Prostate gland (tissue), 2 donors: ENCODE data around the gene CHEK1. TPM values are rescaled to one million over a fixed set of nuclear protein-coding genes. Genes with fewer than 3 reads are reported as not detected.
A peak's percentile ranks its signal among the peaks of the same experiment; 100 is the strongest.

Experiments
- DNase-seq: peaks from one replicate; pipeline ENCODE4 v3.0.0-alpha.2; 2019; ENCODE audit warnings: low spot score
- H3K27ac ChIP-seq, 2 donors: fragments of 200-600 bp; sonication (generic); 2 replicates each; pipeline ENCODE4 v1.5.1; 2017 to 2019
- H3K27me3 ChIP-seq: fragments of 200-600 bp; sonication (generic); replicated peaks from 2 replicates; pipeline ENCODE4 v1.5.1; 2019; ENCODE audit not compliant: insufficient read depth
- H3K36me3 ChIP-seq, 2 donors: fragments of 200-600 bp; sonication (generic); 1 replicate in 1 of 2; 2 replicates in 1 of 2; pipeline versions ENCODE4 v1.5.1 to v1.8.1; 2017 to 2019
- H3K4me1 ChIP-seq: fragments of 200-600 bp; sonication (generic); replicated peaks from 2 replicates; pipeline ENCODE4 v1.5.1; 2019
- H3K4me3 ChIP-seq, 2 donors: fragments of 200-600 bp; sonication (generic); 2 replicates each; pipeline ENCODE4 v1.5.1; 2017 to 2019
- H3K9me3 ChIP-seq: fragments of 200-600 bp; sonication (generic); 2 replicates; pipeline ENCODE4 v1.5.1; 2017
- POLR2A ChIP-seq: fragments of 450-650 bp; IDR thresholded peaks from one replicate; pipeline ENCODE4 v1.6.1; 2016; ENCODE audit warnings: antibody characterized with exemption, mild to moderate bottlenecking
- POLR2AphosphoS5 ChIP-seq: sonication (generic); formaldehyde crosslinking; IDR thresholded peaks from one replicate; pipeline ENCODE4 v1.6.1; 2017; ENCODE audit warnings: antibody characterized with exemption
- WGBS: methylation state at CpG from one replicate; pipeline ENCODE4 v1.1.5; 2018; 5-methylcytosine and 5-hydroxymethylcytosine counted together
- intact Hi-C: fragments of 100-400 bp; cut with DNase I; formaldehyde crosslinking; loops from one replicate; pipeline ENCODE4 v1.14.2; 2022
- total RNA-seq, 2 donors: library from RNA; depleted of rRNA; stranded (reverse); fragments of >200 nt; gene quantifications; one replicate each; pipeline ENCODE4 v1.1.0, GENCODE V29; 2016
- TF ChIP-seq, protein P1 (sequence below), 4 experiments: fragments of 200-600 bp in 2 of 4; fragments of 450-650 bp in 2 of 4; sonication (generic) in 2 of 4; IDR thresholded peaks; 1 replicate in 3 of 4; 2 replicates in 1 of 4; pipeline ENCODE4 v1.5.1; 2016 to 2019; ENCODE audit warnings: antibody characterized with exemption in 4 of 4, mild to moderate bottlenecking in 2 of 4, moderate library complexity in 2 of 4

CHEK1 gene
- total RNA-seq, 2 donors from 2014 or later, result 3.2 to 20.3 TPM

DNA sequence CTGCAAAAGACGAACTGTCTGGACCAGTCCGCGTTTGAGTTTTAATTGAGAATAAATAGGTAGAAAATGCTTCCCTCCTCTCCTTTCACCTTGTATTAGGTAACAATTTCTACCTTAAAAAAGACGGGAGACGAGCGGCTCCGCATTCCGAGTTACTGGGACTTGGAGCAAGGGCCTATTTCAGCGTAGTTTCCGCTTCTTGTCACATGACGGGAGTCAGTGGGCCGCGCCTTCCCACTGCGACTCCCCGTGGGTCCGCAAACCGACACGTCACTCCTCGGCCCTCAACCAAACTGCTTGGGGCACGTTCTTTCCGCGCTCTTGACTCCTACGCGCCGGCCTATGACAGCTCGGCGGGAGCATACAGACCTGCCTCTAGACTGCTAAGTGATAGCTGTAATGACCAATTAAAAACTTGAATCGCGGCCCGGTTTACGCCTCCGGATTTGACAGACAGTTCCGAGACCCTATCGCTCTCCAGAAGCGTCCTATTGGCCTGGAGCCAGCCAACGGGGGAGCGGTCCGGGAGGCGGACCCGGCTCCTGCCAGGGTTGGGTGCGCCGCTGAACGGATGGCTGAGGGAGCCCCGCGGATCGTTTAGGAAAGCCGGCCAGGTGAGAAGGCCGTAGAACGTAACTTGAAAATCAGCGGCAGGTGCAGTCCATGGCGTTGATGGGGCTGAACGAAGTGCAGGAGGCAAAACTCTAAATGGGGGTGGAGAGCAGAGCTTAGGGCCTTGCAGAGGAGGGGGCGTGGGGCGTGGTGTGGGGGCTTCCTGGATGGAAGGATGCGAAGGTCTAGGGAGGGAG is 32.5 kb upstream of the CHEK1 start, which contains the start of gene STT3A:
TSS of gene STT3A (plus strand) at position 548 of the 809 bp plus-strand sequence. CDS start 3,064 bp downstream, outside the sequence.
- DNase-seq, result peak; percentile 100
- H3K4me3 ChIP-seq, result peak within 1 kb of the TSS; percentile 77 to 82
- intact Hi-C loops, result loop anchor here (1.0 to 5.0 kb wide), 3 partner anchors 33 to 480 kb away; partner anchors contain the start of genes CHEK1, HYLS1 and TMEM218
- H3K9me3 ChIP-seq, result no peaks in the 10 kb centered on the region
- no peaks in the 10 kb centered on the region for H3K27me3 ChIP-seq
- no peaks in the 10 kb centered on the region for H3K36me3 ChIP-seq
- TF ChIP-seq, protein P1, sequence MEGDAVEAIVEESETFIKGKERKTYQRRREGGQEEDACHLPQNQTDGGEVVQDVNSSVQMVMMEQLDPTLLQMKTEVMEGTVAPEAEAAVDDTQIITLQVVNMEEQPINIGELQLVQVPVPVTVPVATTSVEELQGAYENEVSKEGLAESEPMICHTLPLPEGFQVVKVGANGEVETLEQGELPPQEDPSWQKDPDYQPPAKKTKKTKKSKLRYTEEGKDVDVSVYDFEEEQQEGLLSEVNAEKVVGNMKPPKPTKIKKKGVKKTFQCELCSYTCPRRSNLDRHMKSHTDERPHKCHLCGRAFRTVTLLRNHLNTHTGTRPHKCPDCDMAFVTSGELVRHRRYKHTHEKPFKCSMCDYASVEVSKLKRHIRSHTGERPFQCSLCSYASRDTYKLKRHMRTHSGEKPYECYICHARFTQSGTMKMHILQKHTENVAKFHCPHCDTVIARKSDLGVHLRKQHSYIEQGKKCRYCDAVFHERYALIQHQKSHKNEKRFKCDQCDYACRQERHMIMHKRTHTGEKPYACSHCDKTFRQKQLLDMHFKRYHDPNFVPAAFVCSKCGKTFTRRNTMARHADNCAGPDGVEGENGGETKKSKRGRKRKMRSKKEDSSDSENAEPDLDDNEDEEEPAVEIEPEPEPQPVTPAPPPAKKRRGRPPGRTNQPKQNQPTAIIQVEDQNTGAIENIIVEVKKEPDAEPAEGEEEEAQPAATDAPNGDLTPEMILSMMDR (IDR thresholded peaks at IDR 0.05), result no peak
- TF ChIP-seq POLR2A, result peak; percentile 96
- TF ChIP-seq POLR2AphosphoS5, result peak; percentile 98
- WGBS, result 0% methylated on average over 44 of the region's 55 CpGs
- H3K4me1 ChIP-seq, result no peaks in the 10 kb centered on the region
- H3K27ac ChIP-seq, result peak within 1 kb of the TSS; percentile 92 to 93

DNA sequence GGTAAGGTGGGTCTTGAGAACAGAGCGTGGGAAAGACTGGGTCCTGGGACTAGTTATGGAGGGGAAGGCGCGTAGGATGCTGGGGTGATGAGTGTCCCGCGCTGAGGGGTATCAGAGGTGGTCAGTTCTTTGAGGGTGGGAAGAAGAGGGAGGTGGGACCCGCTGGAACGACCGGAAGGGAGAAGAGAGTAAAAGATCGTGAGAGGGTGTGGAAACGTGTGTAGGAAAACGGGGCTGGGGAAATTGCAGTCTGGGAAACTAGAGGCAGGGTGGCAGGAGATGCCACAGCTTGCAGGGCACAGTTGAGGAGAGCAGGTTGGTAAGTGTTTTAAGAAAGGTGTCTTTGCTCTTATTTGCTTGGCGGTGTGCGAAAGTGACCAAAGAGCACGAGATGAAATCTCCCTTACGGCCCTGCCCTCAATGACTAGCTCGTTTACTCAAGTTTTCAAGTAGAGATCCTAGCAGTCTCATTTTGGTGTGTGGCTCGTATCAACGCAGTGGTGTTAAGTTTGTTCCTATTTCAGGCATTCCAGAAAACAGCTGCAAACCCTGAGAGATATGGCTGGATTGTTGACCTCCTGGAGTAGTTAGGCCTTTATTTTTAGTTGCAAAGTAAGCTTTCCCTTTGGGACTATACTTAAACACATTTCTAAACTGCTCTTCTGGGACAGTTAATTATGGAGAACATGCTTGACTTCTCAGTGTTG is 31.7 kb upstream of the CHEK1 start:
- H3K9me3 ChIP-seq, result no peaks in the 10 kb centered on the region
- no peaks in the 10 kb centered on the region for H3K36me3 ChIP-seq
- peak overlapping the region; percentile 77 to 92 for H3K27ac ChIP-seq
- peak; percentile 11 for DNase-seq
- no peaks in the 10 kb centered on the region for H3K27me3 ChIP-seq
- H3K4me3 ChIP-seq, result peak overlapping the region; percentile 77 to 82
- no peaks in the 10 kb centered on the region for H3K4me1 ChIP-seq
- TF ChIP-seq, protein P1 (IDR thresholded peaks at IDR 0.05), result no peak
- no peak for TF ChIP-seq POLR2AphosphoS5
- TF ChIP-seq POLR2A, result no peak
- intact Hi-C loops, result loop anchor here (5.0 kb wide), 2 partner anchors 294 to 481 kb away; partner anchors contain the start of genes HYLS1 and TMEM218
- 2% methylated on average over 18 of the region's 18 CpGs for WGBS

DNA sequence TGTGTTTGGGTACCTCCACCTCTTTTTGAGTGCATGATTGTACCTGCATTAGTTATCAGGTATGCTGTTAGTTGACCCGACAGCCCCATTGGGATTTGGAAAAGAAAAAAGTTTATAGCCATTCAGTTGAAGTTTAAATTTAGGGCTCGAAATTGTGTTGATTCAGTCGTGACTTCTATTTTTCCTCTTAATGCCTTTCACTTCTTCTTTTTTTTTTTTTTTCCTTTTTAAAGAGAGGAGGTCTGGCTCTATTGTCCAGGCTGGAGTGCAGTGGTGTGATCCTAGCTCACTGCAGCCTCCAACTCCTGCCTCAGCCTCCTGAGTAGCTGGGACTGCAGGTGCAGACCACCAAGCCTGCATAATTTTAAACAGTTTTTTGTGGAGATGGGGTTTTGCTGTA is 30.0 kb upstream of the CHEK1 start:
- no peak for TF ChIP-seq POLR2A
- no peak for TF ChIP-seq POLR2AphosphoS5
- TF ChIP-seq, protein P1 (IDR thresholded peaks at IDR 0.05), result no peak
- WGBS, result 50% methylated on average over 3 of the region's 3 CpGs

DNA sequence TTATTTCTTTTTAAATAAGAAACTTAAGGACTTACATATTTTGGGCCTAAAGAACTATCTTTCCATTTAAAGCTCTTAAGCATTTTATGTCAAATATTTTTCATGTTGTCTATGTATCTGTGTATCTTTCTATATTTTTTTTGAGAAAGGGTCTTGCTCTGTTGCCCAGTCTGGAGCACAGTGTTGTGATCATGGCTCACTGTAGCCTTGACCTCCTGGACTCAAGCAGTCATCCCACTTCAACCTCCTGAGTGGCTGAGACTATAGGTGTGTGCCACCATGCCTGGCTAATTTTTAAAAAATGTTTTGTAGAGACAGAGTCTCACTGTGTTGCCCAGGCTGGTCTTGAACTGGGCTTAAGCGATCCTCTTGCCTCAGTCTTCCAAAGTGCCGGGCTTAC is 24.3 kb upstream of the CHEK1 start:
- H3K4me3 ChIP-seq, result no peak overlapping the region
- peaks cover 4 to 19% of the 10 kb centered on the region in 2 donors for H3K36me3 ChIP-seq
- H3K9me3 ChIP-seq, result no peaks in the 10 kb centered on the region
- 98% methylated on average over 2 of the region's 2 CpGs for WGBS
- DNase-seq, result no peak
- no peak overlapping the region for H3K27ac ChIP-seq
- intact Hi-C loops, result no loop called here
- TF ChIP-seq POLR2A (no peak), POLR2AphosphoS5 (no peak)
- TF ChIP-seq, protein P1 (IDR thresholded peaks at IDR 0.05), result no peak
- H3K4me1 ChIP-seq, result no peaks in the 10 kb centered on the region
- no peaks in the 10 kb centered on the region for H3K27me3 ChIP-seq

More for the DNA sequence above, 30.0 kb upstream of the CHEK1 start:
- no peaks in the 10 kb centered on the region for H3K9me3 ChIP-seq
- H3K27ac ChIP-seq, result no peak overlapping the region
- no peak for DNase-seq
- intact Hi-C loops, result loop anchor here (5.0 kb wide), 2 partner anchors 292 to 483 kb away; partner anchors contain the start of genes HYLS1 and TMEM218
- H3K27me3 ChIP-seq, result no peaks in the 10 kb centered on the region
- no peaks in the 10 kb centered on the region for H3K4me1 ChIP-seq
- H3K4me3 ChIP-seq, result no peak overlapping the region
- no peaks in the 10 kb centered on the region for H3K36me3 ChIP-seq
